ENCODE results near the gene TMEM219.
A peak's percentile ranks its signal among the peaks of the same experiment; 100 is the strongest.

The TMEM219 gene

GRCh38 chr16:29994600-29995323 lies 32.9 kb downstream of the TMEM219 start:
- peak; percentile 64 for DNase-seq (ENCODE audit: low spot score)
- FAIRE-seq = no peak

- DNase-seq (ENCODE audit: low spot score) = peak; percentile 85
- no peak for FAIRE-seq
These were observed 33.5 kb downstream of the TMEM219 start, which contains the start of gene HIRIP3 for GRCh38 chr16:29995324-29995910. Gene HIRIP3 (minus strand): TSS chr16:29995617. CDS start chr16:29995605, 12 bp downstream.

GRCh38 chr16:29995911-29996765 lies 34.3 kb downstream of the TMEM219 start, which contains the start of gene INO80E:
Gene INO80E (plus strand): TSS chr16:29996241. CDS start chr16:29996311, 70 bp downstream.
- DNase-seq (ENCODE audit: low spot score) (peak; percentile 98), FAIRE-seq (peak; percentile 71)

- FAIRE-seq (no peak), DNase-seq (ENCODE audit: low spot score) (no peak)
These were observed 34.9 kb downstream of the TMEM219 start for GRCh38 chr16:29996766-29997250.

GRCh38 chr16:29999605-30000004 lies 37.7 kb downstream of the TMEM219 start:
- DNase-seq (ENCODE audit: low spot score) (no peak), FAIRE-seq (no peak)

GRCh38 chr16:30000735-30001631 lies 39.1 kb downstream of the TMEM219 start:
- FAIRE-seq (no peak), DNase-seq (ENCODE audit: low spot score) (no peak)

GRCh38 chr16:30002614-30003346 lies 40.9 kb downstream of the TMEM219 start:
- DNase-seq (ENCODE audit: low spot score) = no peak
- no peak for FAIRE-seq

- DNase-seq (ENCODE audit: low spot score) (no peak), FAIRE-seq (no peak)
These were observed 42.0 kb downstream of the TMEM219 start for GRCh38 chr16:30003670-30004423.

GRCh38 chr16:30004424-30004776 lies 42.5 kb downstream of the TMEM219 start:
- DNase-seq (ENCODE audit: low spot score) = no peak

GRCh38 chr16:30004811-30005242 lies 42.9 kb downstream of the TMEM219 start:
- no peak for FAIRE-seq
- DNase-seq (ENCODE audit: low spot score) = no peak

More at GRCh38 chr16:30004424-30004776, 42.5 kb downstream of the TMEM219 start:
- FAIRE-seq = no peak

- DNase-seq (ENCODE audit: low spot score) (peak; percentile 53), FAIRE-seq (no peak)
These were observed 43.6 kb downstream of the TMEM219 start for GRCh38 chr16:30005341-30006094.

GRCh38 chr16:30006095-30006473 lies 44.2 kb downstream of the TMEM219 start:
- no peak for DNase-seq (ENCODE audit: low spot score)
- no peak for FAIRE-seq

GRCh38 chr16:30006659-30007377 lies 44.9 kb downstream of the TMEM219 start:
- FAIRE-seq (no peak), DNase-seq (ENCODE audit: low spot score) (no peak)

GRCh38 chr16:30007378-30007895 lies 45.6 kb downstream of the TMEM219 start:
- DNase-seq (ENCODE audit: low spot score) (no peak), FAIRE-seq (no peak)

- FAIRE-seq = no peak
- DNase-seq (ENCODE audit: low spot score) = no peak
These were observed 47.4 kb downstream of the TMEM219 start for GRCh38 chr16:30009085-30009862.

GRCh38 chr16:30009990-30010843 lies 48.3 kb downstream of the TMEM219 start:
- no peak for DNase-seq (ENCODE audit: low spot score)
- no peak for FAIRE-seq

Measured in urothelium cell line (cell line).